Aorta (tissue), 5 donors: Measurements from ENCODE around the gene ADAMTSL3. TPM values are rescaled to one million over a fixed set of nuclear protein-coding genes. Genes with fewer than 3 reads are reported as not detected.

ENCODE experiments used
- ATAC-seq: fragments of 200-7000 bp; cut with Tn5 transposase; one replicate; pipeline ENCODE4 v1.9.1; 2022; ENCODE audit warnings: moderate library complexity; ENCODE audit not compliant: low FRiP score
- DNase-seq, 2 donors: peaks; one replicate each; pipeline ENCODE4 v3.0.0-alpha.2; 2020
- H3K27ac ChIP-seq, 2 donors: one replicate each; pipeline ENCODE4 v1.5.1; 2013; ENCODE audit warnings: low read length in 2 of 2, mild to moderate bottlenecking in 2 of 2, moderate library complexity in 2 of 2, control low read depth in 1 of 2, inconsistent platforms in 1 of 2, low read depth in 1 of 2
- H3K27me3 ChIP-seq, 2 donors: one replicate each; pipeline ENCODE4 v1.6.1; 2013; ENCODE audit warnings: control low read depth in 1 of 2, low read length in 1 of 2, mild to moderate bottlenecking in 1 of 2, moderate library complexity in 1 of 2; ENCODE audit not compliant: insufficient read depth in 2 of 2, control insufficient read depth in 1 of 2
- H3K36me3 ChIP-seq, 2 donors: one replicate each; pipeline ENCODE4 v1.6.1; 2013; ENCODE audit warnings: control low read depth in 1 of 2, low read length in 1 of 2, mild to moderate bottlenecking in 1 of 2; ENCODE audit not compliant: insufficient read depth in 2 of 2, control insufficient read depth in 1 of 2
- H3K4me1 ChIP-seq, 2 donors: one replicate each; pipeline ENCODE4 v1.6.1; 2013; ENCODE audit warnings: low read length in 2 of 2, control low read depth in 1 of 2, mild to moderate bottlenecking in 1 of 2, moderate library complexity in 1 of 2; ENCODE audit not compliant: insufficient read depth in 2 of 2, control insufficient read depth in 1 of 2
- H3K4me3 ChIP-seq, 2 donors: one replicate each; pipeline ENCODE4 v1.5.1; 2013; ENCODE audit warnings: low read length in 2 of 2, control low read depth in 1 of 2, mild to moderate bottlenecking in 1 of 2
- H3K9me3 ChIP-seq: one replicate; pipeline ENCODE4 v1.6.1; 2013; ENCODE audit warnings: mild to moderate bottlenecking, low read length; ENCODE audit not compliant: control insufficient read depth
- WGBS, 2 donors: extraction: QIAGEN DNeasy Blood & Tissue Kit; methylation state at CpG; one replicate each; pipeline ENCODE4 v1.1.7; 2013; 5-methylcytosine and 5-hydroxymethylcytosine counted together
- intact Hi-C, 2 donors: fragments of 100-400 bp; cut with DNase I; formaldehyde crosslinking; loops; one replicate each; pipeline versions ENCODE4 v1.14.2 to v1.15.0; 2022
- polyA plus RNA-seq, 2 donors: library from polyadenylated mRNA; stranded (reverse); fragments of 200-250 nt; gene quantifications; one replicate each; pipeline ENCODE4 v1.2.3, GENCODE V29; 2013
- total RNA-seq, 2 donors: library from RNA; stranded (reverse); fragmentation: NEBNext Ultra II Directional; extraction: Animal tissue kit (Norgen Biotek cat#: 25700); gene quantifications; one replicate each; pipeline ENCODE4 v1.2.1, GENCODE V29; 2021
- donor health status: healthy with polysubstance abuse.
- donor health status: Bipolar disorder and iron deficiency.
- donor health status: DM: no; HTN: no; CAD: no.
- donor health status: DM: no; HTN: no; CAD: no.
- donor health status: DM: yes; HTN: yes; CAD: no.

Gene ADAMTSL3
- total and polyA plus RNA-seq, 4 donors = 4.6 to 74.5 (median 36.6) TPM

DNA sequence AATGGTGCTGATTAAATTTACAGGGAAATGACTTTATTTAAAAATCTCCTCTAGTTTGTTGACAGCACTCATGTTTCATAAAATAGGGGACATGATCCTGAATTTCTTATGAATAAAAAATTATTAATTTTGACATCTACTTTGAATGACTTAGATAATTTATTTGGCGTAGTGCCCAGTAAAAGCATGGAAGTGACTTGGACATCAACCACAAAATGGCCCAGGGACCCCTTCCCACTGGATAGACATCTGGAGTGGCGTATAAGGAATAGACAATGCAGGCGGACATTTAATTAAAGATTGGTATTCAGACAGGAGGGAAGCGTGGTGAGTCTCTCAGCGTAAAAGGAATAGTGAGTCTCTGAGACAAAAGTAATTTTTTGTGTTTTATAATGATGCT is 79.8 kb downstream of the ADAMTSL3 start:
- no peak for ATAC-seq
- intact Hi-C loops = no loop called here
- no peak overlapping the region for H3K4me3 ChIP-seq
- 97 to 99% methylated on average over 5 of the region's 5 CpGs for WGBS, 2 donors
- no peak overlapping the region for H3K27ac ChIP-seq
- no peaks in the 10 kb centered on the region for H3K9me3 ChIP-seq
- H3K27me3 ChIP-seq = no peaks in the 10 kb centered on the region
- no peaks in the 10 kb centered on the region for H3K36me3 ChIP-seq
- DNase-seq = no peak
- no peaks in the 10 kb centered on the region for H3K4me1 ChIP-seq

DNA sequence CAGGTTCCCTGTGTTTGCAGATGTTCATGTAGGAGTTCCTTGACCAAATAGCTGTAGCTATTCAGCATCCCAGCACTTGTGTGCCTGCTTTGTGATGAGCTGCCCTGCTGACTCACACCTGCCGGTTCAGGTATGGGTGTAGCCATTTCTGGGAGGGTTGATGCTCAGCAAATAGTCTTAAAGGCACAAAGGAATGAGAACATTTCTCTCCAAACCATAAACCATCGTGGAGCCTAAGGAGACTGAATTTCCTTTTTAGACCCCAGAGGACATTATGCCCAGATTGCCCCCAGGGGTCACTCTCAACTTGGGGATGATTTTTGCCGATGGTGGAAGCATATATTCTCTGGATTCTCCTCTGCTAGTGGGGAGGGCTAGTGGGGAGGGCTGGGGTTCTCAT is 80.6 kb downstream of the ADAMTSL3 start:
- intact Hi-C loops = no loop called here
- Histone ChIP-seq H3K27ac (no peak overlapping the region), H3K27me3 (no peaks in the 10 kb centered on the region), H3K9me3 (no peaks in the 10 kb centered on the region), H3K4me3 (no peak overlapping the region), H3K4me1 (no peaks in the 10 kb centered on the region), H3K36me3 (no peaks in the 10 kb centered on the region)
- DNase-seq (no peak), ATAC-seq (no peak)
- 69 to 70% methylated on average over 3 of the region's 3 CpGs for WGBS, 2 donors

DNA sequence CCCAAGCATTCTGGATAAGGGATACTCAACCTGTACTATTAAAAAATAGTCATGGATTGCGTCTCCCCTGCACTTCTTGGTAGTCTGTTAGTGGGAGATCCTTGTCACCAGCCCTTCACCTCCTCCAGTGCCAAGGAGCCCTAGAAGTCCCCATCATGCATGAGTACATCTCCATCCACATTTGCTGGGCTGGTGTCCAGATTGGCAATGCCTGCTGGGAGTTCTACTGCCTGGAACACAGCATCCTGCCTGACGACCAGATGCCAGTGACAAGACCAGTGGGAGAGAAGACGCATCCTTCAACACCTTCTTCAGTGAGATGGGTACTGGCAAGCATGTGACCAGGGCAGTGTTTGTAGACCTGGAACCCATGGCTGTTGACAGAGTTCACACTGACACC is 85.7 kb downstream of the ADAMTSL3 start:
- H3K27ac ChIP-seq = no peak overlapping the region
- ATAC-seq (no peak), DNase-seq (no peak)
- intact Hi-C loops = loop anchor here in 1 of 2 donors (10.0 kb wide), 3 partner anchors 85 to 295 kb away; partner anchors contain the start of genes ADAMTSL3 and SH3GL3
- H3K36me3 ChIP-seq = peaks cover 0 to 3% of the 10 kb centered on the region in 2 donors
- WGBS, 2 donors = 66 to 90% methylated on average over 3 of the region's 3 CpGs
- no peaks in the 10 kb centered on the region for H3K27me3 ChIP-seq
- no peak overlapping the region for H3K4me3 ChIP-seq
- no peaks in the 10 kb centered on the region for H3K9me3 ChIP-seq
- no peaks in the 10 kb centered on the region for H3K4me1 ChIP-seq

DNA sequence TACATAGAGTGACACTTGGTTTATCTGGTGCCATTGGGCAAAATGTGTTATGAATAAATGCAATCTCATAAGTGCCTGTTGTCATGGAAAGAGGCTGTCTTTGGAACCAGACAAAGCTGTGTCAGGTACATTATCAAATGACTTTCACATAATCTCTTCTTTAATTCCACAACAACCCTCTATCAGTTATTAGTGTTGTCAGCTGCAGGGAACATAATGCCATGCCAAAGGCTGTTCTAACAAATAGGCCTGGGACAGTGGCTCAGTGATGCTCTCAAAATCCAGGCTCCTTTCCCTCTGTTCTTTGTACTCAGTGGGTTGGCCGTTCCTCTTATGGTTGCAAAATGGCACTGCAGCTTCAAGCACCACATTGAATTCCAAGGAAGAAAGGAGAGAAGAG is 91.8 kb downstream of the ADAMTSL3 start:
- Histone ChIP-seq H3K27ac (no peak overlapping the region), H3K9me3 (no peaks in the 10 kb centered on the region), H3K4me3 (no peak overlapping the region), H3K36me3 (no peaks in the 10 kb centered on the region), H3K4me1 (peaks cover 0 to 3% of the 10 kb centered on the region in 2 donors), H3K27me3 (no peaks in the 10 kb centered on the region)
- ATAC-seq (no peak), DNase-seq (no peak)
- intact Hi-C loops = loop anchor here (5.0 to 10.0 kb wide), 5 partner anchors 91 to 301 kb away; partner anchors contain the start of genes ADAMTSL3 (in 2 of the 2) and SH3GL3 (in 1 of the 2)
- 97 to 100% methylated on average over 1 of the region's 1 CpG for WGBS, 2 donors

DNA sequence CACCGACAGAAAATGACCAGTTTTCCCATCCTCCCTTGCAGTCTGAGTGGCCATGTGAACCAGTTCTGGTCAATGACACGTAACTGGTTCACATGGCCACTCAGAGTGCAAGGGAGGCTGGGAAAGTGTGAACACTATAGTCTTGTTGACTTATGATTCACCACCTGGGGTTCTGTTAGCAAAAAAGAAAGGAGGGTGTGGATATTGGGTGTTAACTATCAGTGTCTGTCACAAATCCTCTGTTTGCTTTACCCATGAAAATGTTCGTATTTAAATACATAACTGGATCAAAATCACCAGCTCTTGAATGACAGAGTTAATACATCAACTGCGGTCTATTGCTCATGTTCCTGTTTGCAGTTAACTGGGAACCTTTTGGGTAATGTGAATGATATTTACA is 92.3 kb downstream of the ADAMTSL3 start:
- H3K4me3 ChIP-seq = no peak overlapping the region
- ATAC-seq (no peak), DNase-seq (no peak)
- H3K36me3 ChIP-seq = no peaks in the 10 kb centered on the region
- H3K27ac ChIP-seq = peak overlapping the region in 1 of 2 donors; percentile 17
- WGBS, 2 donors = 87 to 93% methylated on average over 4 of the region's 4 CpGs
- intact Hi-C loops = loop anchor here (5.0 to 10.0 kb wide), 5 partner anchors 91 to 301 kb away; partner anchors contain the start of genes ADAMTSL3 (in 2 of the 2) and SH3GL3 (in 1 of the 2)
- peaks cover 0 to 3% of the 10 kb centered on the region in 2 donors for H3K4me1 ChIP-seq
- no peaks in the 10 kb centered on the region for H3K9me3 ChIP-seq
- H3K27me3 ChIP-seq = no peaks in the 10 kb centered on the region

DNA sequence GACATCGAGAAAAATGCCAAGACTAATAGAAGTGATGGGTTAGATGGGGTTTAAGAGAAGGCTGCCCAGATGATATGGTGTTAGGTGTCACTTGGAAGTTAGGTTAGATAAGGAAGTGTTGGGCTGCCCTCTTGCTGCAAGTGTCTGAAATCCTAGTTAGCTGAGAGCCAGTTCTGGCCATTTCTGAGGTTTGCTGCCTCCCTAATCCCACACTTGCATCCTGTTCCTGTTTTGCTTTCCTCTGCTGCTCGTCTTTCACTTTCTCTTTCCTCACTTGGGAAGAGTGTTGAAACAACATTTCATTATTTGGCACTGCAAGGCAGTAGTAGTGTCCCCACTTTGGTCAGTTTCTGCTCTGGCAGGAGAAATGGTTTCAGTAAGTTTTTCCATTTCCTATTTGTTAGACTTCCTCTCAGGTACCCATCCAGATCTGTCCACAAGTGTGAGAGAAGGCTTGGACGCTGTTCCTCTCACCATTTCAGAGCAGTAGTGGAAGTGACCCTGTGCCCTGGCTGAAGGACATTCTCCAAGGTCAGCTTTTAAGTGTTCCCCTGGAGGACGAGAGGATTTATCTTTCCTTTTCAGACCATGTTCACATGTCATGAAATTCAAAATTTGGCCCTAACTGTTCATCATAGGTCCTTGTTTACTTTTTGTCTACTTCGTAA is 93.3 kb downstream of the ADAMTSL3 start:
- DNase-seq = no peak
- intact Hi-C loops = loop anchor here (5.0 to 10.0 kb wide), 5 partner anchors 92 to 302 kb away; partner anchors contain the start of genes ADAMTSL3 (in 2 of the 2) and SH3GL3 (in 1 of the 2)
- H3K27ac ChIP-seq = peak overlapping the region; percentile 85 to 89
- H3K9me3 ChIP-seq = no peaks in the 10 kb centered on the region
- peak; percentile 91 for ATAC-seq
- peaks cover 0 to 3% of the 10 kb centered on the region in 2 donors for H3K4me1 ChIP-seq
- 8 to 9% methylated on average over 5 of the region's 5 CpGs for WGBS, 2 donors
- H3K27me3 ChIP-seq = no peaks in the 10 kb centered on the region
- no peaks in the 10 kb centered on the region for H3K36me3 ChIP-seq
- peak overlapping the region in 1 of 2 donors; percentile 63 for H3K4me3 ChIP-seq

DNA sequence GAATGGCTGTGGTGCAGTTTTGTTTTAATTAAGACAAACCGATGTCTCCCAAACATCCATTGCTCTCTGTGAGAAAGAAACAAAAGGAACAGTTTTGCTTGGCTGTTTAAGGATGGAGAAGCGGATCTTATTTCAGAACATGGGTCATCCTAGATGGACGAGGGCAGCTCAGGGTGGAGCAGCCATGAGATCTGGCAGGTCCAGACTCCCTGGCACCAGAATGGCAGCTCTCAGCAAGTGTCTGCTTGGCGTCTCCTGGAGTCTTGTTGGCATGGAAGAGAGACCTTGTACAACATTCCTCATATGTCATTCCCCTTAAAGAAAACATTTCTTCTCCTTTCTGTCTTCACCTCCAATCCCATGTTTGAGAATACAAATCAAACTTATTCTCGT is 93.8 kb downstream of the ADAMTSL3 start:
- intact Hi-C loops = loop anchor here (5.0 to 10.0 kb wide), 5 partner anchors 93 to 303 kb away; partner anchors contain the start of genes ADAMTSL3 (in 2 of the 2) and SH3GL3 (in 1 of the 2)
- peak; percentile 56 for ATAC-seq
- peaks cover 0 to 3% of the 10 kb centered on the region in 2 donors for H3K4me1 ChIP-seq
- no peaks in the 10 kb centered on the region for H3K27me3 ChIP-seq
- no peaks in the 10 kb centered on the region for H3K9me3 ChIP-seq
- WGBS, 2 donors = 5 to 9% methylated on average over 5 of the region's 5 CpGs
- H3K27ac ChIP-seq = peak overlapping the region; percentile 85 to 89
- DNase-seq = no peak
- H3K4me3 ChIP-seq = peak overlapping the region in 1 of 2 donors; percentile 63
- H3K36me3 ChIP-seq = no peaks in the 10 kb centered on the region

DNA sequence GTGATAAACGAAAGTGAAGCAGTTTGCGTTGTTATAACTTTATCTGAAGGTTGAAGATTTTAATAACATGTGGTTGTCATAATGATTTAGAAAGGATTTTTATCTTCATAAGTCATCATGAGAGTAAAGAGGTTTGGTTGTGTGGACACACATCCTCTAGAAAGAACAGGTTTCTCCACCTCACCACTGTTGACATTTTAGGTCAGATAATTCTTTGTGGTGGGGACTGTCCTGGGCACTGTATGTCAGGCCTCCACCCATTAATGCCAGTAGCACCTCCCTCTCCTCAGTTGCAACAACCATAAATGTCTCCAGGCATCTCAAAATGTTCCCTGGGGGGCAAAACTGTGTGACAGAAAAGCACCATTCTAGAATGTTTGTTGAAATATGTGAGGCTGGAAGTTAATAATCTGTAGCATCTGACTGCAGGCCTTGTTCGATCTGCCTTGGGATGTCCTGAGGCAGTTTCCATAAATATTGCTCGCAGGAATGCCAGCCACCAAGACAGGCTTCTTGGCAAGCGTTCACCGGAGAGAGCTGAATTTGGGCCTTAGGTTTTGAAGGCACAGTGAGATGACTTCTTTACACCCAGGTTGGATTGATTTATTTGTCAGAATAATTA is 100.1 kb downstream of the ADAMTSL3 start:
- intact Hi-C loops = no loop called here
- Histone ChIP-seq H3K36me3 (no peaks in the 10 kb centered on the region), H3K27ac (peak overlapping the region in 1 of 2 donors; percentile 36), H3K27me3 (no peaks in the 10 kb centered on the region), H3K9me3 (no peaks in the 10 kb centered on the region), H3K4me1 (no peaks in the 10 kb centered on the region), H3K4me3 (no peak overlapping the region)
- 46 to 51% methylated on average over 6 of the region's 6 CpGs for WGBS, 2 donors
- ATAC-seq = no peak
- DNase-seq = no peak
